HG03196 (cell line): ENCODE results near the gene HELB.

Source experiments
- ATAC-seq: cut with Tn5 transposase; IDR thresholded peaks from one replicate; pipeline ENCODE4 v1.9.1; 2021; ENCODE audit not compliant: unreplicated experiment

The HELB gene

DNA sequence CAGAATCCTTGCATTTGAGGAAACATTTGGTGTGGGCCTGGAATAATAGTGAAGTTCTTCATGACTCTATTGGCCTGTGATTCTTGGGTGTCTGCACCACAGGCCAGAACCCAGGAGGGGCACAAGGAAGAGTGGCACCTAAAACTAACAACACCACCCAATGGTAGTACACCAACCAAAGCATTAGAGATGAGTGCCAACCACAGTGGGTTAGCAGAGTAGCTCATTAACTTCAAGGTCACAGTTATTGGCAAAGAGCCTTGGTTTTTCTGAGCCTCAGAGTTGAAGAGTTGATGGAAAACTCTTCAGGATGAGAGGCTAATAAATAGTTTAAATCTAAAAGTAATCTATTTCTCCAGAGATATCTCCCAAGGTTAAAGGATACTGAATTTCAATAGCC is 57.0 kb downstream of the HELB start:
- no peak for ATAC-seq

GRCh38 chr12:66361703-66362102 is 59.4 kb downstream of the HELB start:
- ATAC-seq, result no peak

DNA sequence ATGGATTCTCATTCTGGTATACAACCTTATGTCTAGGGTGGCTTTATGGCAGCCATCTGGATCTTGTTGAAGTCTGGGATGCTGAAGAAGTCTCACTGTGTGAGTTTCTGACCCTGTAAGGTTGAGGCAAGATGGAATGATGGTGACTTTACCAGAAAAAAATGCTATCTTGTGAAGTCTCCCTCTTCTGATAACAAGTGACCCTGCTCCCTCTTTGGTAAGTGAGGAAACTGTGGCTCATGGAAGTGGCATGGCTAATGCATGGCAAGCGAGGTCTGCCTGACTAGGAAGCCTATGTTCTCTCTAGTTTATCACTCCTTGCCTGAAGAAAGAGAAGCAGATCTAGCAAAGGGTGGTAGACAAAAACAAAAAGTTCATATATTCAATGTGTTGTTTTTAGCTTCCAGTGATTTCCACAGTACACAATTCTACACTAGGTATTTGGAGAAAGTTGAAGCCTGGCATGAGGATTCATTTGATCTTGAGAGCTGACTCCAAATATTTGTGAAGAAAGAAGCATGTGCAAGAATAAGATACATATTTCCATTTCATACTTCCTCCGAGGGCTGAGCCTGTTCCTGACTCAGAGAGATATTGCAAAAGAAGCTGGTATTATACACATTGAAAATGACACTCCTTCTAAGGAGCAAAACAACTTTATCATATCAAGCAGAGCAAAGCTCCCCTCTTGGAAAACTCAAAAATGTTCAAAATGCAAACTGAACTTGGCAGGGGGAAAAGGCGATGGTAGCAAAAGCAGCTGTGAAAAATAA is 63.6 kb downstream of the HELB start:
- no peak for ATAC-seq

DNA sequence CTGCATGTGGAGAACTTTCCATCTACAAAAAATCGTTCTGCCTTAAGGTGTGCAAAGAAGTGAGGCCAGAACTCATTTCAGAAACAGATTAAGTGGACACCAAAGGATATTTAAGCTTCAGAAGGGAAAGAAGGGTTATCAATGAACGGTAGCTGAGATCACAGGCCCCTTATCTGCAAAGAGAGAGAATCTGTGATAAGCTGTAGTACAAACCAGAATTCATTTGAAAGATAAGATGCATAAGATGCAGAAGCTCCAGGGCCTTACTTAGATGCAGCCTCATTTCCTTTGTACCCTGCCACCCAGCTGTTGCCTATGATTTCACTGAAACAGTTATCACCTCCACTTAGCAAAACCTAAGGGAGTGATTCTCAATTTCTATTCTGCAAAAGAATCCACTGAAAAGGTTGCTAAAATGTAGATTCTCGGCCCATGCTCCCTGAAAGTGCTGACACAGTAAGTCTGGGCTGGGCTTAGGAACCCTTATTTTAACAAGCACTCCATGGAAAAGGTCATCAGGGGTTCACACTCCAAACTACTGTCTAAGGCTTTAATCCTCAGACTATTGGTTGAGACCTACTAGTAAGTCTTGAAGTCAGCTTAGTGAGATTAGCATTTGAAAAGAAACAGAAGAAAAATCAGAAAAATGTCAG is 64.8 kb downstream of the HELB start:
- ATAC-seq, result no peak

GRCh38 chr12:66371982-66372381 is 69.7 kb downstream of the HELB start:
- ATAC-seq, result no peak

DNA sequence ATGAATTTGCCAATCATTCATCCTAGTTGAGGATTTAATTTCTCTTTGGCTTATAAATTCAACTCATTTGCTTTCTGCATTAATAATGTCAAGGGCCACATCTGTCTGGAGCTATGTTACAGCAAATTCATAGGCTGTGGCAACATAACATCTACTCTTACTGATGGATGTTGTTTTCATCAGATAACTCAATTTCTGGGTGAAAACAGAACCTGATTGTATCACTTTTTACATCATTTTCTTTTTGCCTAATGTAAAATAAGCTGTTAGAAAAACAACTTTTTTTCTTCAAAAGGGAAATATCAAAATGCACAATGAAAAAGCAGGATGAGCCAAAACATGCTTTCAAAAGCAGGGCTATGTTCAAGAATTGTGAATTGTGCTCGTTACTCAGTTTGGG is 73.3 kb downstream of the HELB start:
- ATAC-seq, result no peak

GRCh38 chr12:66379616-66380015 is 77.3 kb downstream of the HELB start:
- no peak for ATAC-seq

- no peak for ATAC-seq
Measured at GRCh38 chr12:66380769-66381535, 78.7 kb downstream of the HELB start.

DNA sequence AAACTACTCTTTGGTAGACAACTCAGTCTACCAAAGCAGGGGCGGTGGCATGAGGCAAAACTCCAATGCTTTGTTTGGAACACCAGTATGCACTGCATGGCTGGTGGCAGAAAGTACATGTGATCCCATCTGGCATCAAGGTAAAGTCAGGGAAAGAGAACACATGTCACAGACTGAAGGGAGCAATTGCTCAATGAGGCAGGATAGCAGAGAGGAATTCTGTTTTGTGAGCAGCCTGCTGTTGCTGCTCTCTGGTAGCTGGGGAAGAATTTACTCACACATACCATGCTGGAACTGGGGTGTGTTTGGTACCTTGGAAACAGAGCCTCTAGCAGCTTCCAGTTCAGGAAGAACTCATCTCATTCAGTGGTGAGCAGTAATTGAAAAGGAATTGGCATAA is 84.8 kb downstream of the HELB start:
- no peak for ATAC-seq
